Smooth muscle cell (in vitro differentiated cells): Measurements from ENCODE around the gene TFCP2L1. TPM values are rescaled to one million over a fixed set of nuclear protein-coding genes. Genes with fewer than 3 reads are reported as not detected.

Experiments used
- DNase-seq: peaks from one replicate; lab custom pipeline; 2025; ENCODE audit not compliant: unreplicated experiment; lab: John Stamatoyannopoulos, UW
- H2AFZ ChIP-seq: fragments of 200-600 bp; sonication (generic); 2 replicates; pipeline ENCODE4 v1.6.0; 2016; ENCODE audit warnings: antibody characterized with exemption, low read depth, mild to moderate bottlenecking
- H3F3A ChIP-seq: fragments of 200-600 bp; sonication (generic); 2 replicates; pipeline ENCODE4 v1.6.0; 2017; ENCODE audit warnings: antibody characterized with exemption, low read depth
- H3K27ac ChIP-seq: fragments of 200-600 bp; sonication (generic); 2 replicates; pipeline ENCODE4 v1.5.1; 2016; ENCODE audit warnings: low read depth, mild to moderate bottlenecking
- H3K27me3 ChIP-seq: fragments of 200-600 bp; sonication (generic); 2 replicates; pipeline ENCODE4 v1.6.1; 2016; ENCODE audit warnings: low read depth, mild to moderate bottlenecking
- H3K36me3 ChIP-seq: fragments of 200-600 bp; sonication (generic); 2 replicates; pipeline ENCODE4 v1.5.1; 2016; ENCODE audit warnings: low read depth
- H3K4me1 ChIP-seq: fragments of 200-600 bp; sonication (generic); 2 replicates; pipeline ENCODE4 v1.5.1; 2016; ENCODE audit warnings: low read depth
- H3K4me2 ChIP-seq: fragments of 200-600 bp; sonication (generic); 2 replicates; pipeline ENCODE4 v1.6.0; 2016; ENCODE audit warnings: mild to moderate bottlenecking
- H3K4me3 ChIP-seq: fragments of 200-600 bp; sonication (generic); 2 replicates; pipeline ENCODE4 v1.5.1; 2016; ENCODE audit warnings: mild to moderate bottlenecking
- H3K79me2 ChIP-seq: fragments of 200-600 bp; sonication (generic); 2 replicates; pipeline ENCODE4 v1.6.0; 2016; ENCODE audit warnings: low read depth, mild to moderate bottlenecking
- H3K9ac ChIP-seq: fragments of 200-600 bp; sonication (generic); 2 replicates; pipeline ENCODE4 v1.6.0; 2016; ENCODE audit warnings: low read depth
- H3K9me3 ChIP-seq: fragments of 200-600 bp; sonication (generic); replicated peaks from 2 replicates; pipeline ENCODE4 v1.5.1; 2016; ENCODE audit warnings: low read depth
- H4K20me1 ChIP-seq: fragments of 200-600 bp; sonication (generic); 2 replicates; pipeline ENCODE4 v1.6.0; 2016; ENCODE audit warnings: low read depth
- CTCF ChIP-seq: fragments of 200-600 bp; sonication (generic); IDR thresholded peaks from 2 replicates; pipeline ENCODE4 v1.5.1; 2017; ENCODE audit warnings: borderline replicate concordance, mild to moderate bottlenecking, antibody characterized with exemption; ENCODE audit not compliant: insufficient read depth, poor library complexity, severe bottlenecking
- WGBS: methylation state at CpG from one replicate; pipeline ENCODE4 v1.1.7; 2016; ENCODE audit warnings: low lambda C conversion rate; 5-methylcytosine and 5-hydroxymethylcytosine counted together
- polyA plus RNA-seq: library from polyadenylated mRNA; unstranded; fragments of >200 nt; fragmentation: Nextera tagmentation; extraction: Ambion mirVana; gene quantifications from 2 replicates; pipeline ENCODE4 v1.2.1, GENCODE V29; 2016
- total RNA-seq: library from RNA; depleted of rRNA; stranded (reverse); fragments of >200 nt; gene quantifications from 2 replicates; pipeline ENCODE4 v1.2.3, GENCODE V29; 2014

Gene TFCP2L1
- total and polyA plus RNA-seq, 2 experiments from 2014 or later = 0.13 TPM; not detected in 1

- H3K4me1 ChIP-seq = peaks cover 5% of the 10 kb centered on the region
- DNase-seq = no peak
- no peak overlapping the region for H3K27ac ChIP-seq
- no peaks in the 10 kb centered on the region for H3F3A ChIP-seq
- no peak overlapping the region for H2AFZ ChIP-seq
- no peak overlapping the region for H3K4me3 ChIP-seq
- no peaks in the 10 kb centered on the region for H3K9me3 ChIP-seq
- no peak overlapping the region for H3K9ac ChIP-seq
- no peak overlapping the region for H3K4me2 ChIP-seq
- peaks cover 60% of the 10 kb centered on the region for H3K27me3 ChIP-seq
- H4K20me1 ChIP-seq = no peaks in the 10 kb centered on the region
- no peaks in the 10 kb centered on the region for H3K79me2 ChIP-seq
- no peak for TF ChIP-seq CTCF
- 90% methylated on average over 7 of the region's 7 CpGs for WGBS
- no peaks in the 10 kb centered on the region for H3K36me3 ChIP-seq
Measured at GRCh38 chr2:121281694-121282093, 3.3 kb downstream of the TFCP2L1 start.

- no peak overlapping the region for H3K27ac ChIP-seq
- no peak for DNase-seq
- no peak overlapping the region for H2AFZ ChIP-seq
- no peaks in the 10 kb centered on the region for H3K79me2 ChIP-seq
- no peak for TF ChIP-seq CTCF
- H3K4me2 ChIP-seq = no peak overlapping the region
- 94% methylated on average over 19 of the region's 19 CpGs for WGBS
- H3K36me3 ChIP-seq = no peaks in the 10 kb centered on the region
- no peak overlapping the region for H3K4me3 ChIP-seq
- peaks cover 5% of the 10 kb centered on the region for H3K4me1 ChIP-seq
- no peaks in the 10 kb centered on the region for H4K20me1 ChIP-seq
- H3K27me3 ChIP-seq = peaks cover 54% of the 10 kb centered on the region
- no peak overlapping the region for H3K9ac ChIP-seq
- H3K9me3 ChIP-seq = no peaks in the 10 kb centered on the region
- H3F3A ChIP-seq = no peaks in the 10 kb centered on the region
Measured at GRCh38 chr2:121281107-121281506, 3.9 kb downstream of the TFCP2L1 start.

GRCh38 chr2:121279476-121280220, 5.4 kb downstream of the TFCP2L1 start:
- no peak for TF ChIP-seq CTCF
- H3K9ac ChIP-seq = no peak overlapping the region
- H3F3A ChIP-seq = no peaks in the 10 kb centered on the region
- no peak overlapping the region for H3K4me2 ChIP-seq
- H3K27ac ChIP-seq = no peak overlapping the region
- DNase-seq = no peak
- peaks cover 40% of the 10 kb centered on the region for H3K27me3 ChIP-seq
- H2AFZ ChIP-seq = no peak overlapping the region
- H3K4me3 ChIP-seq = no peak overlapping the region
- no peaks in the 10 kb centered on the region for H3K79me2 ChIP-seq
- peaks cover 5% of the 10 kb centered on the region for H3K4me1 ChIP-seq
- H4K20me1 ChIP-seq = no peaks in the 10 kb centered on the region
- H3K9me3 ChIP-seq = no peaks in the 10 kb centered on the region
- WGBS = 84% methylated on average over 10 of the region's 10 CpGs
- H3K36me3 ChIP-seq = no peaks in the 10 kb centered on the region

- Histone ChIP-seq H3K9ac (no peak overlapping the region), H3K9me3 (no peaks in the 10 kb centered on the region), H3K4me3 (no peak overlapping the region), H3K36me3 (no peaks in the 10 kb centered on the region), H3K27ac (no peak overlapping the region), H3K4me1 (no peaks in the 10 kb centered on the region), H2AFZ (no peak overlapping the region), H3K27me3 (peaks cover 8% of the 10 kb centered on the region), H3F3A (no peaks in the 10 kb centered on the region), H3K4me2 (no peak overlapping the region), H3K79me2 (no peaks in the 10 kb centered on the region), H4K20me1 (no peaks in the 10 kb centered on the region)
- no peak for DNase-seq
- TF ChIP-seq CTCF = no peak
- WGBS = 89% methylated on average over 6 of the region's 6 CpGs
Measured at GRCh38 chr2:121276341-121276740, 8.7 kb downstream of the TFCP2L1 start.
